HCT116 (cell line): ENCODE results near the gene MYO7B.

Experiments used
- ATF3 ChIP-seq: IDR thresholded peaks from 2 replicates; pipeline ENCODE4 v1.6.1; 2012
- CTCF ChIP-seq, 3 experiments: fragments of 200-600 bp in 1 of 3; sonication (generic) in 1 of 3; IDR thresholded peaks in 2 of 3; conservative IDR thresholded peaks in 1 of 3; 2 replicates each; pipeline ENCODE4 v1.5.1; 2012 to 2017; ENCODE audit warnings: low read depth in 2 of 3, low read length in 2 of 3, antibody characterized with exemption in 1 of 3, borderline replicate concordance in 1 of 3, control low read depth in 1 of 3, mild to moderate bottlenecking in 1 of 3, mixed read lengths in 1 of 3, mixed run types in 1 of 3, moderate library complexity in 1 of 3; ENCODE audit not compliant: insufficient read depth in 1 of 3
- ELF1 ChIP-seq: IDR thresholded peaks from 2 replicates; pipeline ENCODE4 v1.6.1; 2012; ENCODE audit warnings: low read depth, borderline replicate concordance
- EZH2 ChIP-seq: fragments of 200-600 bp; sonication (generic); IDR thresholded peaks from 2 replicates; pipeline ENCODE4 v1.6.1; 2017; ENCODE audit warnings: antibody characterized with exemption, mixed run types
- EZH2phosphoT487 ChIP-seq: fragments of 200-600 bp; IDR thresholded peaks from 2 replicates; pipeline ENCODE4 v1.6.1; 2018; ENCODE audit warnings: antibody characterized with exemption, borderline replicate concordance
- JUND ChIP-seq: IDR thresholded peaks from 2 replicates; pipeline ENCODE4 v1.6.1; 2012
- POLR2A ChIP-seq: IDR thresholded peaks from 2 replicates; pipeline ENCODE4 v1.7.0; 2011; ENCODE audit warnings: borderline replicate concordance; ENCODE audit not compliant: insufficient read depth, insufficient read length; ENCODE audit errors: extremely low read depth
- POLR2AphosphoS5 ChIP-seq: IDR thresholded peaks from 2 replicates; pipeline ENCODE4 v1.6.1; 2011; ENCODE audit warnings: mild to moderate bottlenecking, low read depth, low read length, moderate library complexity
- RAD21 ChIP-seq: IDR thresholded peaks from 2 replicates; pipeline ENCODE4 v1.6.1; 2012; ENCODE audit warnings: low read depth, mild to moderate bottlenecking
- REST ChIP-seq: IDR thresholded peaks from 2 replicates; pipeline ENCODE4 v1.6.1; 2012; ENCODE audit warnings: low read depth
- SIN3A ChIP-seq: IDR thresholded peaks from 2 replicates; pipeline ENCODE4 v1.6.1; 2012; ENCODE audit warnings: low read depth
- SP1 ChIP-seq: IDR thresholded peaks from 2 replicates; pipeline ENCODE4 v1.6.1; 2012; ENCODE audit warnings: low read depth
- ZNF274 ChIP-seq: fragments of 200-500 bp; sonication (Bioruptor generic); IDR thresholded peaks from 2 replicates; pipeline ENCODE4 v1.6.1; 2014; ENCODE audit warnings: mild to moderate bottlenecking, low read depth, low read length, inconsistent platforms

GRCh38 chr2:127609031-127609751, 73.7 kb downstream of the MYO7B start:
- TF ChIP-seq EZH2 (no peak), POLR2A (no peak), CTCF (IDR thresholded peaks at IDR 0.05 in 2 of 3, conservative IDR thresholded peaks at IDR 0.05 in 1 of 3; ENCODE audit: borderline replicate concordance in 1 of 3, insufficient read depth in 1 of 3, low read depth in 2 of 3, low read length in 2 of 3) (no peak), RAD21 (no peak), REST (no peak), POLR2AphosphoS5 (no peak), SIN3A (no peak), ZNF274 (no peak), ATF3 (no peak), ELF1 (no peak), SP1 (no peak), JUND (no peak), EZH2phosphoT487 (no peak)
